Measurements from ENCODE around the gene CT45A8. TPM values are rescaled to one million over a fixed set of nuclear protein-coding genes. Genes with fewer than 3 reads are reported as not detected.

The CT45A8 gene
- total and polyA plus RNA-seq, 10 of the 15 experiments (the other 5 are each of a cell fraction or from before 2014, with no cell fraction given), result not detected

Other genes starting within 250 kb of the CT45A8 start
Only the 7 nearest of the 11 such genes appear.
- not detected in 2 replicates for gene CT45A5, start 69.0 kb downstream of the CT45A8 start, total RNA-seq (2014; rRNA removed)
- gene CT45A5, start 69.0 kb downstream of the CT45A8 start, total RNA-seq (2014; rRNA removed; fragmentation: Illumina TruSeq; extraction: Trizol), result not detected in 2 replicates
- not detected in 2 replicates for gene CT45A5, start 69.0 kb downstream of the CT45A8 start, total RNA-seq (2021)
- gene CT45A5, start 69.0 kb downstream of the CT45A8 start, polyA plus RNA-seq (2011; rRNA removed), result 0.12 TPM in 1 of 2 replicates, not detected in the other
- gene CT45A5, start 69.0 kb downstream of the CT45A8 start, polyA plus RNA-seq (2014; fragmentation: Illumina TruSeq; extraction: Trizol), result 0.32 TPM in 1 of 2 replicates, not detected in the other
- under 1 TPM in 1 of 2 experiments, not detected in 1; 0.09 TPM for gene CT45A5, start 69.0 kb downstream of the CT45A8 start, polyA plus RNA-seq (2014; fragmentation: Nextera tagmentation; extraction: Ambion mirVana)
- not detected in 2 replicates for gene CT45A5, start 69.0 kb downstream of the CT45A8 start, polyA plus RNA-seq (2014; rRNA removed)
- gene CT45A5, start 69.0 kb downstream of the CT45A8 start, polyA plus RNA-seq (2016; fragmentation: Nextera tagmentation; extraction: Ambion mirVana), result not detected
- not detected in 2 replicates for gene CT45A6, start 51.8 kb downstream of the CT45A8 start, total RNA-seq (2014; rRNA removed)
- not detected in 2 replicates for gene CT45A6, start 51.8 kb downstream of the CT45A8 start, total RNA-seq (2014; rRNA removed; fragmentation: Illumina TruSeq; extraction: Trizol)
- gene CT45A6, start 51.8 kb downstream of the CT45A8 start, total RNA-seq (2021), result not detected in 2 replicates
- 0.27 and 0.46 TPM in 2 replicates for gene CT45A6, start 51.8 kb downstream of the CT45A8 start, polyA plus RNA-seq (2011; rRNA removed)
- gene CT45A6, start 51.8 kb downstream of the CT45A8 start, polyA plus RNA-seq (2014; fragmentation: Illumina TruSeq; extraction: Trizol), result not detected in 2 replicates
- not detected for gene CT45A6, start 51.8 kb downstream of the CT45A8 start, polyA plus RNA-seq (2014; fragmentation: Nextera tagmentation; extraction: Ambion mirVana)
- gene CT45A6, start 51.8 kb downstream of the CT45A8 start, polyA plus RNA-seq (2014; rRNA removed), result not detected in 2 replicates
- not detected for gene CT45A6, start 51.8 kb downstream of the CT45A8 start, polyA plus RNA-seq (2016; fragmentation: Nextera tagmentation; extraction: Ambion mirVana)
- not detected in 2 replicates for gene CT45A2, start 34.5 kb downstream of the CT45A8 start, total RNA-seq (2014; rRNA removed)
- gene CT45A2, start 34.5 kb downstream of the CT45A8 start, total RNA-seq (2014; rRNA removed; fragmentation: Illumina TruSeq; extraction: Trizol), result not detected in 2 replicates
- gene CT45A2, start 34.5 kb downstream of the CT45A8 start, total RNA-seq (2021), result not detected in 2 replicates
- not detected in 2 replicates for gene CT45A2, start 34.5 kb downstream of the CT45A8 start, polyA plus RNA-seq (2011; rRNA removed)
- gene CT45A2, start 34.5 kb downstream of the CT45A8 start, polyA plus RNA-seq (2014; fragmentation: Illumina TruSeq; extraction: Trizol), result not detected in 2 replicates
- gene CT45A2, start 34.5 kb downstream of the CT45A8 start, polyA plus RNA-seq (2014; fragmentation: Nextera tagmentation; extraction: Ambion mirVana), result not detected
- gene CT45A2, start 34.5 kb downstream of the CT45A8 start, polyA plus RNA-seq (2014; rRNA removed), result not detected in 2 replicates
- gene CT45A2, start 34.5 kb downstream of the CT45A8 start, polyA plus RNA-seq (2016; fragmentation: Nextera tagmentation; extraction: Ambion mirVana), result not detected
- not detected in 2 replicates for gene CT45A7, start 17.3 kb downstream of the CT45A8 start, total RNA-seq (2014; rRNA removed)
- not detected in 2 replicates for gene CT45A7, start 17.3 kb downstream of the CT45A8 start, total RNA-seq (2014; rRNA removed; fragmentation: Illumina TruSeq; extraction: Trizol)
- not detected in 2 replicates for gene CT45A7, start 17.3 kb downstream of the CT45A8 start, total RNA-seq (2021)
- not detected in 2 replicates for gene CT45A7, start 17.3 kb downstream of the CT45A8 start, polyA plus RNA-seq (2011; rRNA removed)
- gene CT45A7, start 17.3 kb downstream of the CT45A8 start, polyA plus RNA-seq (2014; fragmentation: Illumina TruSeq; extraction: Trizol), result not detected in 2 replicates
- not detected for gene CT45A7, start 17.3 kb downstream of the CT45A8 start, polyA plus RNA-seq (2014; fragmentation: Nextera tagmentation; extraction: Ambion mirVana)
- gene CT45A7, start 17.3 kb downstream of the CT45A8 start, polyA plus RNA-seq (2014; rRNA removed), result not detected in 2 replicates
- gene CT45A7, start 17.3 kb downstream of the CT45A8 start, polyA plus RNA-seq (2016; fragmentation: Nextera tagmentation; extraction: Ambion mirVana), result not detected
- gene CT45A9, start 17.3 kb upstream of the CT45A8 start, total RNA-seq (2014; rRNA removed), result not detected in 2 replicates
- gene CT45A9, start 17.3 kb upstream of the CT45A8 start, total RNA-seq (2014; rRNA removed; fragmentation: Illumina TruSeq; extraction: Trizol), result not detected in 2 replicates
- gene CT45A9, start 17.3 kb upstream of the CT45A8 start, total RNA-seq (2021), result not detected in 2 replicates
- gene CT45A9, start 17.3 kb upstream of the CT45A8 start, polyA plus RNA-seq (2011; rRNA removed), result not detected in 2 replicates
- not detected in 2 replicates for gene CT45A9, start 17.3 kb upstream of the CT45A8 start, polyA plus RNA-seq (2014; fragmentation: Illumina TruSeq; extraction: Trizol)
- gene CT45A9, start 17.3 kb upstream of the CT45A8 start, polyA plus RNA-seq (2014; fragmentation: Nextera tagmentation; extraction: Ambion mirVana), result not detected
- gene CT45A9, start 17.3 kb upstream of the CT45A8 start, polyA plus RNA-seq (2014; rRNA removed), result not detected in 2 replicates
- not detected for gene CT45A9, start 17.3 kb upstream of the CT45A8 start, polyA plus RNA-seq (2016; fragmentation: Nextera tagmentation; extraction: Ambion mirVana)
- gene CT45A10, start 38.9 kb upstream of the CT45A8 start, total RNA-seq (2014; rRNA removed), result not detected in 2 replicates
- not detected in 2 replicates for gene CT45A10, start 38.9 kb upstream of the CT45A8 start, total RNA-seq (2014; rRNA removed; fragmentation: Illumina TruSeq; extraction: Trizol)
- gene CT45A10, start 38.9 kb upstream of the CT45A8 start, total RNA-seq (2021), result not detected in 2 replicates
- gene CT45A10, start 38.9 kb upstream of the CT45A8 start, polyA plus RNA-seq (2011; rRNA removed), result not detected in 2 replicates
- not detected in 2 replicates for gene CT45A10, start 38.9 kb upstream of the CT45A8 start, polyA plus RNA-seq (2014; fragmentation: Illumina TruSeq; extraction: Trizol)
- gene CT45A10, start 38.9 kb upstream of the CT45A8 start, polyA plus RNA-seq (2014; fragmentation: Nextera tagmentation; extraction: Ambion mirVana), result not detected
- gene CT45A10, start 38.9 kb upstream of the CT45A8 start, polyA plus RNA-seq (2014; rRNA removed), result not detected in 2 replicates
- gene CT45A10, start 38.9 kb upstream of the CT45A8 start, polyA plus RNA-seq (2016; fragmentation: Nextera tagmentation; extraction: Ambion mirVana), result not detected
- gene SAGE1, start 39.2 kb upstream of the CT45A8 start, total RNA-seq (2014; rRNA removed), result not detected in 2 replicates
- gene SAGE1, start 39.2 kb upstream of the CT45A8 start, total RNA-seq (2014; rRNA removed; fragmentation: Illumina TruSeq; extraction: Trizol), result not detected in 2 replicates
- 0.08 TPM in 1 of 2 replicates, not detected in the other for gene SAGE1, start 39.2 kb upstream of the CT45A8 start, total RNA-seq (2021)
- gene SAGE1, start 39.2 kb upstream of the CT45A8 start, polyA plus RNA-seq (2011; rRNA removed), result 0.03 TPM in 1 of 2 replicates, not detected in the other
- gene SAGE1, start 39.2 kb upstream of the CT45A8 start, polyA plus RNA-seq (2014; fragmentation: Illumina TruSeq; extraction: Trizol), result not detected in 2 replicates
- not detected for gene SAGE1, start 39.2 kb upstream of the CT45A8 start, polyA plus RNA-seq (2014; fragmentation: Nextera tagmentation; extraction: Ambion mirVana)
- not detected in 2 replicates for gene SAGE1, start 39.2 kb upstream of the CT45A8 start, polyA plus RNA-seq (2014; rRNA removed)
- not detected for gene SAGE1, start 39.2 kb upstream of the CT45A8 start, polyA plus RNA-seq (2016; fragmentation: Nextera tagmentation; extraction: Ambion mirVana)

Measured in GM12878 (cell line).